KMS-11 (cell line): ENCODE results near the gene SH3YL1.

Experiments used
- H2AFZ ChIP-seq: fragments of 200-600 bp; sonication (generic); 2 replicates; pipeline ENCODE4 v1.6.1; 2016; ENCODE audit warnings: antibody characterized with exemption, mixed run types, low read depth
- H3K27ac ChIP-seq: fragments of 200-600 bp; sonication (generic); 2 replicates; pipeline ENCODE4 v1.6.1; 2016; ENCODE audit warnings: mild to moderate bottlenecking, mixed run types
- H3K27me3 ChIP-seq: fragments of 200-600 bp; sonication (generic); 2 replicates; pipeline ENCODE4 v1.6.1; 2017; ENCODE audit warnings: mild to moderate bottlenecking, low read depth, mixed run types, moderate library complexity; ENCODE audit not compliant: insufficient read depth
- H3K36me3 ChIP-seq: fragments of 200-600 bp; sonication (generic); 2 replicates; pipeline ENCODE4 v1.6.1; 2017; ENCODE audit warnings: mild to moderate bottlenecking, mixed run types; ENCODE audit not compliant: insufficient read depth
- H3K4me1 ChIP-seq: fragments of 200-600 bp; sonication (generic); 2 replicates; pipeline ENCODE4 v1.6.1; 2016; ENCODE audit warnings: mild to moderate bottlenecking, low read depth, mixed run types; ENCODE audit not compliant: poor library complexity, severe bottlenecking
- H3K4me2 ChIP-seq: fragments of 200-600 bp; sonication (generic); 2 replicates; pipeline ENCODE4 v1.7.0; 2016; ENCODE audit warnings: mild to moderate bottlenecking, mixed run types
- H3K4me3 ChIP-seq: fragments of 200-600 bp; sonication (generic); IDR thresholded peaks from 2 replicates; pipeline ENCODE4 v1.6.1; 2017; ENCODE audit warnings: low read depth, low read length, mixed read lengths; ENCODE audit not compliant: insufficient read depth
- H3K79me2 ChIP-seq: fragments of 200-600 bp; sonication (generic); 2 replicates; pipeline ENCODE4 v1.6.1; 2016; ENCODE audit warnings: low read depth, mixed run types; ENCODE audit not compliant: insufficient read depth
- H3K9ac ChIP-seq: fragments of 200-600 bp; sonication (generic); 2 replicates; pipeline ENCODE4 v1.6.1; 2016; ENCODE audit warnings: mild to moderate bottlenecking, mixed run types
- H4K20me1 ChIP-seq: fragments of 200-600 bp; sonication (generic); 2 replicates; pipeline ENCODE4 v1.6.1; 2016; ENCODE audit warnings: mild to moderate bottlenecking, mixed run types; ENCODE audit not compliant: insufficient read depth
- CTCF ChIP-seq: fragments of 200-600 bp; sonication (generic); conservative IDR thresholded peaks from 2 replicates; pipeline ENCODE4 v1.6.1; 2017; ENCODE audit warnings: low read depth, mild to moderate bottlenecking, antibody characterized with exemption, low read length, moderate library complexity, mixed read lengths

Gene SH3YL1

DNA sequence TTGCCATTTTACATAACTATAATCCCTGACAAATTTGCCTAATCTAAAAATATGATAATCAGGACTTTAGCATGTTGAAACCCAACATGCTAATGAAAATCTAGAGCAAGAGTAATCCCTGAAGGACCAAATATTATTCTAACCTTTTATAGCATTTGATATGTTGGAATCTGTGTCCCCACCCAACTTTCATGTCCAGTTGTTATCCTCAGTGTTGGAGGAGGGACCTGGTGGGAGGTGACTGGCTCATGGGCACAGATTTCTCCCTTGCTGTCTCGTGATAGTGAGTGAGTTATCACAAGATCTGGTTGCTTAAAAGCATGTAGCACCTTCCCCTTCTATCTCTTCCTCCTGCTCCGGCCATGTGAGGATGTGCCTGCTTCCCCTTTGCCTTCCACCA is 59.8 kb downstream of the SH3YL1 start:
- no peak overlapping the region for H3K4me2 ChIP-seq
- no peak overlapping the region for H3K27ac ChIP-seq
- H3K36me3 ChIP-seq: no peaks in the 10 kb centered on the region
- no peaks in the 10 kb centered on the region for H3K79me2 ChIP-seq
- no peaks in the 10 kb centered on the region for H3K4me1 ChIP-seq
- H3K9ac ChIP-seq: no peak overlapping the region
- H4K20me1 ChIP-seq: no peaks in the 10 kb centered on the region
- H3K4me3 ChIP-seq: no peak overlapping the region
- no peaks in the 10 kb centered on the region for H3K27me3 ChIP-seq
- no peak overlapping the region for H2AFZ ChIP-seq
- TF ChIP-seq CTCF: no peak

DNA sequence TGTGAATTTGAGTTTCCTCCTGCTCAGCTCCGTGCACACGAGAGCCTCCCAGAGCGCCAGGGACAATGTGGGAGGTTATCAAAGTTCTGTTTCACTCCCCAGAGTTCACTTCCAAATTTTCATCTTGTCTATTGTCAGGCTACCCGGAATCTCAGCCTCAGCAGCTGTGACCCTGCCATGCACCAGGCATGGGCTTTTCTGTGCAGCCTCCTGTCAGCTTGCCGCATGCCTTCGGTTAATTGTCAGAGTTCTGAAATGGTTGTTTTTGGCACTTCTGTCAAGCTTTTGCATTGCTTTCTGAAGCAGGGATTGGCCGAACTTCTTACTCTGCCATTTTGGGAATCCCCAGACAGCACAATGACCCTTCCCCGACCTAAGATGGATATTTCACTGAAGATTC is 60.4 kb downstream of the SH3YL1 start:
- H3K4me3 ChIP-seq: no peak overlapping the region
- H3K36me3 ChIP-seq: no peaks in the 10 kb centered on the region
- H3K27ac ChIP-seq: no peak overlapping the region
- H3K4me1 ChIP-seq: no peaks in the 10 kb centered on the region
- H3K79me2 ChIP-seq: no peaks in the 10 kb centered on the region
- no peak overlapping the region for H2AFZ ChIP-seq
- no peak overlapping the region for H3K9ac ChIP-seq
- H3K4me2 ChIP-seq: no peak overlapping the region
- no peaks in the 10 kb centered on the region for H3K27me3 ChIP-seq
- no peaks in the 10 kb centered on the region for H4K20me1 ChIP-seq
- no peak for TF ChIP-seq CTCF

- Histone ChIP-seq H2AFZ (no peak overlapping the region), H3K36me3 (no peaks in the 10 kb centered on the region), H3K27ac (no peak overlapping the region), H3K27me3 (no peaks in the 10 kb centered on the region), H4K20me1 (no peaks in the 10 kb centered on the region), H3K4me3 (no peak overlapping the region), H3K9ac (no peak overlapping the region), H3K4me1 (no peaks in the 10 kb centered on the region), H3K4me2 (no peak overlapping the region), H3K79me2 (no peaks in the 10 kb centered on the region)
- no peak for TF ChIP-seq CTCF
Observed at GRCh38 chr2:202945-203344, 60.9 kb downstream of the SH3YL1 start.

DNA sequence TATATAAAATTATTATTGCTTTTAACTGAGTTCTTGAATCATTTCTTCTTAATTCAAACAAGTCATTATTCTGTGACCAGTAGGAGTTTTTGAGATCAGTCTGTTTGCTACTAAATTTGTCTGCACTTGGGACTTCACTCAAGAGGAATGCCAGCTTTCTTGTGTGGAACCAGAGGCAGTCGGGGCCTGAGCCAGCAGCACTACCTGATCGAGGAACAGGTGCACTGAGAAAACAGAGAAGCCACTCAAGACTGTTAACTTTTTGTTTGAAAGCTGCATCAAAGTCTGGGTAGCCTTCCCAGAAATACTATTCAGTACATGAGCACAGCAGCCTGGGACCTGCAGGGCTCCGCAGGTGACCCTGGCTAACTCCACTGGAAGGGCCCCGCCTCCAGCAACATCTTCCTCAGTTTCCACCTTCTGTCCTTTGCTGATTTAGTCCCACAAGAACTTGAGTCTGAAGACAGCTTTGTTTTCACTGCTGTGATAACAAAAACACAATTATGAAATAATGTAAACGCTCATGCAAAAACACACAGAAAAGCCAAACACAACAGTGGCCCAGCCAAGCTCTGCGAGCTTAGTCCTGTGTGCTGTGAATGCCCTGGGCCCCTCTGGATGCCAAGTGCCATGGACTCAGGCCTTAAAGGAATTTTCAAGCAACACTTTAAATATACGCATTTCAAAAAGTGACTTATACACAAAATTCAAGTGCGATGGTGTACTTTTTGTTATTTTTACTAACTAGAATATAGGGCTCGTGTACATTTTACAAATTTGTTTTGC is 62.0 kb downstream of the SH3YL1 start:
- Histone ChIP-seq H4K20me1 (no peaks in the 10 kb centered on the region), H3K4me1 (no peaks in the 10 kb centered on the region), H3K9ac (no peak overlapping the region), H2AFZ (no peak overlapping the region), H3K4me2 (no peak overlapping the region), H3K27ac (no peak overlapping the region), H3K4me3 (no peak overlapping the region), H3K27me3 (no peaks in the 10 kb centered on the region), H3K79me2 (no peaks in the 10 kb centered on the region), H3K36me3 (no peaks in the 10 kb centered on the region)
- no peak for TF ChIP-seq CTCF
